Stomach (tissue), 9 donors: Measurements from ENCODE around the gene DNALI1. TPM values are rescaled to one million over a fixed set of nuclear protein-coding genes. Genes with fewer than 3 reads are reported as not detected.

Source experiments
- DNase-seq, 2 donors: peaks; one replicate each; pipeline versions ENCODE4 v3.0.0 to v3.0.0-alpha.2; 2013 to 2019
- H3K27ac ChIP-seq, 5 donors: fragments of 200-600 bp in 4 of 5; sonication (generic) in 4 of 5; one replicate each; pipeline ENCODE4 v1.5.1; 2013 to 2019; ENCODE audit warnings: mild to moderate bottlenecking in 1 of 5, moderate library complexity in 1 of 5
- H3K27me3 ChIP-seq, 3 donors: fragments of 200-600 bp; sonication (generic); one replicate each; pipeline ENCODE4 v1.5.1; 2017 to 2019; ENCODE audit warnings: mixed run types in 1 of 3
- H3K36me3 ChIP-seq, 4 donors: fragments of 200-600 bp; sonication (generic); 1 replicate in 3 of 4; 2 replicates in 1 of 4; pipeline ENCODE4 v1.5.1; 2016 to 2019
- H3K4me1 ChIP-seq, 4 donors: fragments of 200-600 bp; sonication (generic); one replicate each; pipeline ENCODE4 v1.5.1; 2016 to 2019
- H3K4me3 ChIP-seq, 4 donors: fragments of 200-600 bp; sonication (generic) in 3 of 4; one replicate each; pipeline ENCODE4 v1.5.1; 2016 to 2019; ENCODE audit warnings: mild to moderate bottlenecking in 1 of 4
- H3K9me3 ChIP-seq, 4 donors: fragments of 200-600 bp; sonication (generic); one replicate each; pipeline ENCODE4 v1.5.1; 2016 to 2019
- CTCF ChIP-seq, 7 experiments: fragments of 450-650 bp in 4 of 7; fragments of 200-600 bp in 3 of 7; sonication (generic) in 3 of 7; IDR thresholded peaks; one replicate each; pipeline ENCODE4 v1.5.1; 2016 to 2019; ENCODE audit warnings: antibody characterized with exemption in 7 of 7, control low read depth in 2 of 7, mild to moderate bottlenecking in 1 of 7
- EP300 ChIP-seq: sonication (generic); formaldehyde crosslinking; IDR thresholded peaks from one replicate; pipeline ENCODE4 v1.6.1; 2017; ENCODE audit warnings: antibody characterized with exemption
- POLR2A ChIP-seq, 4 donors: fragments of 450-650 bp; IDR thresholded peaks; one replicate each; pipeline ENCODE4 v1.6.1; 2016; ENCODE audit warnings: antibody characterized with exemption in 4 of 4, control low read depth in 2 of 4, mild to moderate bottlenecking in 1 of 4, moderate library complexity in 1 of 4
- POLR2AphosphoS5 ChIP-seq, 3 donors: sonication (generic); formaldehyde crosslinking; IDR thresholded peaks; one replicate each; pipeline ENCODE4 v1.6.1; 2016; ENCODE audit warnings: antibody characterized with exemption in 3 of 3
- WGBS, 5 donors: extraction: QIAGEN DNeasy Blood & Tissue Kit in 3 of 5; methylation state at CpG; one replicate each; pipeline versions ENCODE4 v1.1.5 to v1.1.7; 2013 to 2018; 5-methylcytosine and 5-hydroxymethylcytosine counted together
- intact Hi-C: fragments of 100-400 bp; cut with DNase I; formaldehyde crosslinking; loops from one replicate; pipeline ENCODE4 v1.15.1; 2023; ENCODE audit warnings: low total_unique reads
- polyA plus RNA-seq, 3 donors: library from polyadenylated mRNA; stranded (reverse); fragments of 200-250 nt; gene quantifications; one replicate each; pipeline ENCODE4 v1.2.3, GENCODE V29; 2013
- total RNA-seq, 5 donors: library from RNA; depleted of rRNA; stranded (reverse); fragments of >200 nt; gene quantifications; one replicate each; pipeline versions ENCODE4 v1.1.0 to v1.2.3, GENCODE V29; 2014 to 2016
- donor health status: healthy with polysubstance abuse.
- donor health status: Bipolar disorder and iron deficiency.
- donor health status: healthy.

DNALI1 gene
- total and polyA plus RNA-seq, 8 donors = 2.9 to 30.6 (median 15.4) TPM; not detected in 1

- H3K27me3 ChIP-seq = no peaks in the 10 kb centered on the region
- H3K9me3 ChIP-seq = no peaks in the 10 kb centered on the region
- peaks cover 23 to 69% (median 53%) of the 10 kb centered on the region in 4 donors for H3K36me3 ChIP-seq
- H3K27ac ChIP-seq = no peak overlapping the region
- peak in 1 of 2 donors; percentile 37 for DNase-seq
- H3K4me3 ChIP-seq = no peak overlapping the region
- 91 to 96% (median 94%) methylated on average over 17 to 21 of the region's 21 CpGs for WGBS, 5 donors
- TF ChIP-seq EP300 (no peak), CTCF (IDR thresholded peaks at IDR 0.05) (peak in 2 of 7 experiments; percentile 21 to 33)
- H3K4me1 ChIP-seq = peaks cover 8 to 26% (median 13%) of the 10 kb centered on the region in 4 donors
- intact Hi-C loops = no loop called here
Measured at GRCh38 chr1:37561133-37562132, 4.7 kb downstream of the DNALI1 start.

GRCh38 chr1:37562984-37563383 is 6.2 kb downstream of the DNALI1 start:
- DNase-seq = no peak
- TF ChIP-seq POLR2AphosphoS5 (IDR thresholded peaks at IDR 0.05) = no peak
- TF ChIP-seq EP300 = no peak
- no peak for TF ChIP-seq POLR2A (IDR thresholded peaks at IDR 0.05)
- TF ChIP-seq CTCF (IDR thresholded peaks at IDR 0.05) = no peak
- H3K27ac ChIP-seq = no peak overlapping the region
- H3K4me1 ChIP-seq = peaks cover 0 to 17% (median 0%) of the 10 kb centered on the region in 4 donors
- H3K36me3 ChIP-seq = peaks cover 36 to 84% (median 69%) of the 10 kb centered on the region in 4 donors
- WGBS, 5 donors = 71 to 91% (median 80%) methylated on average over 1 of the region's 1 CpG
- no peaks in the 10 kb centered on the region for H3K9me3 ChIP-seq
- H3K27me3 ChIP-seq = no peaks in the 10 kb centered on the region
- H3K4me3 ChIP-seq = no peak overlapping the region
- intact Hi-C loops = no loop called here

- Histone ChIP-seq H3K27me3 (no peaks in the 10 kb centered on the region), H3K36me3 (peaks cover 47 to 89% (median 87%) of the 10 kb centered on the region in 4 donors), H3K4me1 (peaks cover 0 to 17% (median 0%) of the 10 kb centered on the region in 4 donors), H3K9me3 (no peaks in the 10 kb centered on the region), H3K4me3 (no peak overlapping the region), H3K27ac (peak overlapping the region in 1 of 5 donors; percentile 14)
- intact Hi-C loops = no loop called here
- no peak for TF ChIP-seq POLR2A (IDR thresholded peaks at IDR 0.05)
- no peak for TF ChIP-seq CTCF (IDR thresholded peaks at IDR 0.05)
- TF ChIP-seq EP300 = no peak
- TF ChIP-seq POLR2AphosphoS5 (IDR thresholded peaks at IDR 0.05) = no peak
- DNase-seq = no peak
Measured at GRCh38 chr1:37564892-37565291, 8.2 kb downstream of the DNALI1 start.

- Histone ChIP-seq H3K4me3 (no peak overlapping the region), H3K27ac (peak overlapping the region in 2 of 5 donors; percentile 30 to 57), H3K4me1 (peaks cover 0 to 17% (median 0%) of the 10 kb centered on the region in 4 donors), H3K27me3 (no peaks in the 10 kb centered on the region), H3K9me3 (no peaks in the 10 kb centered on the region), H3K36me3 (peaks cover 50 to 100% (median 99%) of the 10 kb centered on the region in 4 donors)
- DNase-seq = peak in 1 of 2 donors; percentile 24
- TF ChIP-seq EP300 (peak; percentile 47), CTCF (IDR thresholded peaks at IDR 0.05) (no peak), POLR2A (IDR thresholded peaks at IDR 0.05) (no peak), POLR2AphosphoS5 (IDR thresholded peaks at IDR 0.05) (peak; percentile 20 to 88 (median 57))
- intact Hi-C loops = no loop called here
- 67 to 86% (median 84%) methylated on average over 3 of the region's 3 CpGs for WGBS, 5 donors
Measured at GRCh38 chr1:37567023-37567422, 10.3 kb downstream of the DNALI1 start.
